IPS-11a (cell line): ENCODE results near the gene ADCY9.
"Not testable (repeated sequence)": the region's sequence is repeated elsewhere in the genome, so short reads cannot be mapped to it uniquely, and the experiment has no call there.

Experiments
- H3K4me3 ChIP-seq: one replicate; pipeline ENCODE4 v1.5.1; 2013; ENCODE audit warnings: low read depth, low read length, control low read depth

The ADCY9 gene

GRCh38 chr16:3959148-3959547, 157.1 kb downstream of the ADCY9 start:
- H3K4me3 ChIP-seq = no peak overlapping the region

DNA sequence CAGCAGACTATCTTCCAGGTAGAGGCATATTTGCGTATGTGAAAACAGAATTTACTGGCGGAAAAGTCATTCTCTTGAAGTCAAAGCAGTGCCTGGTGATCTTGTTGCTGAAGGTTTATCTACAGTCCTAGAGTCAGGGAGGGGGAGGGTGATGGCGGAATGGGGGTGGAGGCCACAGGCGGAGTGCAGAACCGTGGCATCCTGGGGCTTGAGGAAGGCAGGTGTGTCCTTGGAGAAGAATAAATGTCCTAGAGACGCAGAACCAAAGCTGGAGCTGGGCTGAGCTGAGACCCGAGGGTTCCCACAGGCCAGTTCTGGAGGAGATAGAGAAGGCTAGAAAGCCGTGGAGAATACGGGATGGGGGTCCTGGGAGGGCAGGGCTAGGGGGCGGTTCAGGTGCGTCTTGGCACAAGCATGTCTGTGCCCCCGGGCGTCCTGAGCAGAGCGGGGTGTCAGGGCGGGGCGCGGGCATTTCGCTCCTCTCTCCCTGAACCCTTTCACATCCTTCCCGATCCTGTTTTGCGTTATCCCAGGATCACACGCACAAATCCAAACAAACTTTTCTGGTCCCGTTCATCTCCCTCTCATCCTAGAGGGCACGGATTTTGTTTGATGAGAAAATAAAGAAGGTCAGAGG, 158.8 kb downstream of the ADCY9 start:
- no peak overlapping the region for H3K4me3 ChIP-seq

- H3K4me3 ChIP-seq = no peak overlapping the region
Measured at GRCh38 chr16:3954411-3954921, 161.8 kb downstream of the ADCY9 start.

DNA sequence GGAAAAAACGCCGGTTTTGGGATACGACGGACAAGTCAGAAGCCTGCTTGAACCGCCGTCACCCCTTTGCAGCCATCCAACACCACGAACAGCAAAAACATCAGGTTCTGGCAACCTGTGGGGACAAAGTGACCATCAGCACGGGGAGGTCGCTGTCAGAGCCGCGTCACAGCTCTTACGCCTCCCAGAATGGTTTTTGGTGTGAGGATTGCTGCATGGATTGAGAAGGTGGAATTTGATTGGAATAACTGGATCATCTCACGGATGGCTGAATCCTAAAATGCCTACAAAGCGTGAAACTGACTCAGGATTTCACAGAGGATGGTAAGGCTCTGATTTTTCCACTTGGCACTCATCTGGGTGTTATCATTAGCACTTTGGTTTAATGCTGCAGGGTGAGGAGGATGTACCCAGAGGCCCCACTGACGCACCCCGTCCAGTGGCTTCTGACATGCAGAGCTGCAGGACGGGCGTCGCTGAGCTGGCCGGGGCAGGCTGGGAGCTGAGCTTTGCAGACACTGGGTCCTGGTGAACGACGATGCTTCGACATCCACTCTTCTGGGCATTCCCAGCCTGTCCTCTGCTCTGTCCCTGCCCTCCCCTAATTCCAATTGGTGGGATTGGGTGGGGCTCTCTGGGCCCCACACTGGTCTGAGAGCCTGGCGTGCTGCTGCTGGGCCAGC, 162.4 kb downstream of the ADCY9 start:
- H3K4me3 ChIP-seq = no peak overlapping the region

DNA sequence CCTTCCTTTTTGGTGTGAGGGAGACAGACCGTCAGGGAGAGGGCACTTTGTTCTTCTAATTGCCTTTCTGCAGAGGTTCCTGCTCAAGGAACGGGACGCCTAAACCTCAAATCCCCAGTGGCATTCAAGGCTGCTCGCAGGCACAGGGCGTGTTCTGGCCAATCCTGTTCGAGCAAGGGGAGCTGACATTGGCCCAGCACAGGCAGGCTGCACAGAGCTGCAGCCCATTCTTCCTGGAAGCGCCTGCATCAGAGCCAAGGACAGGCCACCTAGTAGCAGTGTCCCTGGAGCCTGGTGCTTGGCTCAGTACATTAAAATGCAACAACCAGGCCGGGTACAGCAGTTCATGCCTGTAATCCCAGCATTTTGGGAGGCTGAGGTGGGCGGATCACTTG, 163.5 kb downstream of the ADCY9 start:
- no peak overlapping the region for H3K4me3 ChIP-seq

- no peak overlapping the region for H3K4me3 ChIP-seq
Measured at GRCh38 chr16:3951861-3952736, 164.1 kb downstream of the ADCY9 start.

DNA sequence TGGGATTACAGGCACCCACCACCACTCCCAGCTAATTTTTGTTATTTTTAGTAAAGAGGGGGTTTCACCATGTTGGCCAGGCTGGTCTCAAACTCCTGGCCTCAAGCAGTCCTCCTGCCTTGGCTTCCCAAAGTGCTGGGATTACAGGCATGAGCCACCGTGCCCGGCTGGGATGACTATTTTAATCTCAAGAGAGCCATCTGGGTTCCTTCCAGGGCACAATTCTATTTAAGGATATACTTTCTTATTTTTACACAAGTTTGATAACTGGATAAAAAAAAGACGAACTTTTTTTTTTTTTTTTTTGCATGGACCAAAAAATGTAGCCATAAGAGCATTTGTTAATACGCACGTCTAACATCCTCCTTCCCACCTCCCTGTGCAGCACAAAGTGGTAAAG, 164.9 kb downstream of the ADCY9 start:
- H3K4me3 ChIP-seq = not testable (repeated sequence)

GRCh38 chr16:3950343-3951193, 165.7 kb downstream of the ADCY9 start:
- H3K4me3 ChIP-seq = no peak overlapping the region

- no peak overlapping the region for H3K4me3 ChIP-seq
Measured at GRCh38 chr16:3949946-3950342, 166.3 kb downstream of the ADCY9 start.

GRCh38 chr16:3949287-3949686, 167.0 kb downstream of the ADCY9 start:
- H3K4me3 ChIP-seq = no peak overlapping the region

DNA sequence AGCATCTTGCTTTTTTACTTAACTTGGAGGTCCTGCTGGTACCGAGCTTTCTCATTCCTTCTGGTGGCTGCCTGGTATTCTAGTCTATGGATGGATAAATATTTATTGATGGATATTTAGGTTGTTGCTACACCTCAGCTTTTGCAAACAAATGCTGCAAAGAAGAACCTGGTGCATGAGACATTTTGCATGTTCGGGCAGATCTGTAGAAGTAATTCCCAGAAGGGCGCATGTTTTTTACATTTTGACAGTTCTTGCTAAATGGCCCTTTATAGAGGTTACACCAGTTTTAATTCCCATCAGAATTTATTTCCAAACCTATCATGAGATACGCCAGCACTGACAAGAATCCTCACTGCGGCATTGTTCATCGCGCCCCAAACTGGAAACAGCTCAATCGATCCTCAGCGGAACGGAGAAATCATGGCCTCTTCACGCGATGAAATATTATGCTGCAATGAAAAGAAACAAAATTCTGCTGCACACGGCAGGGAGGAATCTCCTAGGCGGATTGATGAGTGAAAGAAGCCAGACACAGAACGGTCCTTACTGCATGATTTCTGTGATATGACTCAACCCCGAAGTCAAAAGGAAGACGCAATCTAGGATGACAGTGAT, 167.8 kb downstream of the ADCY9 start:
- no peak overlapping the region for H3K4me3 ChIP-seq

DNA sequence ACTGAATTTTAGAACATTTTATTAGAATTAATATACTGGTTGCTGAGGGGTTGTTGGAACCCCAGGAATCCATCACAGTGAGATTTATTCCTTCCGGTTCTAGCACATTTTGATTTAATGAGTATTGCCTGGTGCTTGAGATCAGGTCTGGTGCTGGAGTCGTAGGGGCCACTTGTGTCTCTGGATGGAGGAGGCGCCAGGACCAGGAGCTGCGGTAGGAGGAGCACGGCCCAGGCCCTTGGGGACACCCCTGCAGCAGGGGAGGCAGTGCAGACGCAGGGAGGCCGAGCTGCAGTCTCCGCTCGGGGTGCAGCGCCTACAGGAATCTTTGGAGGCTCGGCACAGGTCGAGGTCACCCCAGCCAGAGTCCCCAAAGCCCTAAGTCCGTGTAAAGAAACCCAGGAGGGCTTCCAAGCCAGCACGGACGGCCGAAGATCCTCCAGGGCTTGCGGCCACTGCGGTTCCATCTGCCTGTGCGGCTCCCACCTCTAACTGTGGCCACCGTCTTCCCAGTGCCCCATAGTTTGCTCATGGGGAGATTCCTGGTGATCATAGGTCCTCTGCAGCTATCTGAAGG, 169.6 kb downstream of the ADCY9 start:
- H3K4me3 ChIP-seq = no peak overlapping the region

DNA sequence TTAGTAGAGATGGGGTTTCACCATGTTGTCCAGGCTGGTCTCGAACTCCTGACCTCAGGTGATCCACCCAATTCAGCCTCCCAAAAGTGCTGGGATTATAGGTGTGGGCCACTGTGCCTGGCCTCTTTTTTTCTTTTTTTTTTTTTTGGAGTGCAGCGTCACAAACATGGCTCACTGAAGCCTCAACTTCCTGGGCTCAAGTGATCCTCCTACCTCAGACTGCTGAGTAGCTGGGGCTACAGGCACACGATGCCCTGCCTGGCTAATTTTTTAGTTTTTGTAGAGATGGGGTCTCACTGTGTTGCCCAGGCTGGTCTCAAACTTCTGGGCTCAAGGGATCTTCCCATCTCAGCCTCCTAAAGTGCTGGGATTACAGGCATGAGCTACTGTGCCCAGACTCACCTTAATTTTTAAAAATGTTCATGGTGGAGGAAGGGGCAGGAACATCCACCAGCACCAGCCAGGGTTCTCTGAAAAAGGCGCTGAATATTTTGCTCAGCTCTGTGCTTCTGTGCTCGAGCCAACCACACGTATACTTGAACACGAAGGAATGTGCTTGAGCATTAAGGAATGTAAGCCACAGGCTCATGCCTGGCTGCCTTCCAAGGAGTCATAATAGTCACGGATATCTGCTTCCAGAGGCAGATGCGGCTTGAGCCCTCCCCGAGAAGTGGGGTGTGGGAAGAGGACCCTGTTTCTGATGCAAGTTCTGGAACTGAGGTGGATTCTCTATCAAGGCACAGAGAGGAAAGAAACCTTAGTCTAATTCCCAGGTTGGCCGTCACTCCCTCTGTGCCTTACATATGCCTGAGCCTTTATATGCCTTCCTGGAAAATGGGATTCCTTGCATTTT, 170.3 kb downstream of the ADCY9 start:
- no peak overlapping the region for H3K4me3 ChIP-seq

- not testable (repeated sequence) for H3K4me3 ChIP-seq
Measured at GRCh38 chr16:3944457-3944856, 171.8 kb downstream of the ADCY9 start.

DNA sequence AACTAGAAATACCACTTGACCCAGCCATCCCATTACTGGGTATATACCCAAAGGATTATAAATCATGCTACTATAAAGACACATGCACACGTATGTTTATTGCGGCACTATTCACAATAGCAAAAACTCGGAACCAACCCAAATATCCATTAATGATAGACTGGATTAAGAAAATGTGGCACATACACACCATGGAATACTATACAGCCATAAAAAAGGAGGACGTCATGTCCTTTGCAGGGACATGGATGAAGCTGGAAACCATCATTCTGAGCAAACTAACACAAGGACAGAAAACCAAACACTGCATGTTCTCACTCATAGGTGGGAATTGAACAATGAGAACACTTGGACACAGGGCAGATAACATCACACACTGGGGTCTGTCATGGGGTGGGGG, 174.1 kb downstream of the ADCY9 start:
- not testable (repeated sequence) for H3K4me3 ChIP-seq

- H3K4me3 ChIP-seq = no peak overlapping the region
Measured at GRCh38 chr16:3938843-3939624, 177.2 kb downstream of the ADCY9 start.

DNA sequence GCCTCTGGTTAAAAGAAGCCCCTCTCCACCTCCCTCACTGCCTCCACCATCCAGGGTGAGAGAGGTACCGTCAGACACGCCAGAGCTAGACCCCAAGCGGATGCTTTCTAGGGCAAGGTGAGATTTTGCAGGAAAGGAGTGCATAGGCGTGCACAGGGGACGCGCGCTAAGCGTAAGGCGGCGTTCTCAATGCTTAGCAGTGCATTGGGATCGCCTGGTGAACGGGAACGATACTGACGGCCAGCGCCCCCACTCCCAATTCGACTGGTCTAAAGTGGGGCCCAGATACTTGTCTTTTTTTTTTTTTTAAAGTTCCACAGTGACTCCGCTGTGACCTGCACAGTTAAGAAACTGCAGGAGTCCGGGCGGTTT, 177.8 kb downstream of the ADCY9 start:
- no peak overlapping the region for H3K4me3 ChIP-seq
